Natural killer cell (primary cell): ENCODE results near the gene NME9. TPM values are rescaled to one million over a fixed set of nuclear protein-coding genes. Genes with fewer than 3 reads are reported as not detected.

Experiments used
- ATAC-seq, 3 donors: fragments of 150-1000 bp in 2 of 3; fragments of 200-7000 bp in 1 of 3; cut with Tn5 transposase; 1 replicate in 1 of 3; 2 replicates in 2 of 3; pipeline ENCODE4 v1.10.0; 2021; ENCODE audit warnings: mild to moderate bottlenecking in 2 of 3, moderate library complexity in 2 of 3
- DNase-seq, 2 donors: peaks; one replicate each; pipeline versions ENCODE4 v3.0.0 to v3.0.0-alpha.2; 2013 to 2021; ENCODE audit warnings: mixed read lengths in 1 of 2
- H3K27ac ChIP-seq: one replicate; pipeline ENCODE4 v1.5.1; 2013; ENCODE audit warnings: mild to moderate bottlenecking, low read length
- H3K27me3 ChIP-seq: one replicate; pipeline ENCODE4 v1.6.1; 2013; ENCODE audit warnings: low read length; ENCODE audit not compliant: control insufficient read depth, insufficient read depth
- H3K36me3 ChIP-seq: one replicate; pipeline ENCODE4 v1.6.1; 2013; ENCODE audit warnings: low read length; ENCODE audit not compliant: control insufficient read depth, insufficient read depth
- H3K4me1 ChIP-seq: one replicate; pipeline ENCODE4 v1.6.1; 2013; ENCODE audit warnings: low read length; ENCODE audit not compliant: control insufficient read depth, insufficient read depth
- H3K4me3 ChIP-seq: one replicate; pipeline ENCODE4 v1.5.1; 2013; ENCODE audit warnings: low read length
- H3K9me3 ChIP-seq: one replicate; pipeline ENCODE4 v1.6.1; 2013; ENCODE audit warnings: low read length; ENCODE audit not compliant: control insufficient read depth, insufficient read depth
- H3K27ac Mint-ChIP-seq, 2 donors: one replicate each; pipeline ENCODE4 v1.8.0; 2022; ENCODE audit warnings: mild to moderate bottlenecking in 2 of 2, mixed read lengths in 2 of 2, moderate library complexity in 1 of 2
- H3K27me3 Mint-ChIP-seq, 2 donors: one replicate each; pipeline ENCODE4 v1.8.0; 2022; ENCODE audit warnings: low read depth in 2 of 2, mixed read lengths in 2 of 2
- H3K36me3 Mint-ChIP-seq: one replicate; pipeline ENCODE4 v1.8.0; 2022; ENCODE audit warnings: mixed read lengths
- H3K4me1 Mint-ChIP-seq, 2 donors: one replicate each; pipeline ENCODE4 v1.8.0; 2022; ENCODE audit warnings: mixed read lengths in 2 of 2
- H3K4me3 Mint-ChIP-seq: one replicate; pipeline ENCODE4 v1.8.0; 2022; ENCODE audit warnings: mild to moderate bottlenecking, moderate library complexity, mixed read lengths
- H3K9me3 Mint-ChIP-seq, 2 donors: one replicate each; pipeline ENCODE4 v1.8.0; 2022; ENCODE audit warnings: mixed read lengths in 2 of 2
- CTCF ChIP-seq: fragments of 200-600 bp; IDR thresholded peaks from one replicate; pipeline ENCODE4 v1.8.0; 2022; ENCODE audit warnings: antibody characterized with exemption
- WGBS: methylation state at CpG from one replicate; pipeline ENCODE4 v1.1.7; 2013; ENCODE audit warnings: missing lambda C conversion rate; ENCODE audit not compliant: insufficient coverage; 5-methylcytosine and 5-hydroxymethylcytosine counted together
- intact Hi-C: fragments of 100-400 bp; cut with micrococcal nuclease; formaldehyde crosslinking; loops from one replicate; pipeline ENCODE4 v1.14.2; 2022
- total RNA-seq, 4 donors: library from RNA; stranded (reverse); fragments of 120-200 nt in 1 of 4; gene quantifications; one replicate each; pipeline versions ENCODE4 v1.2.3 to v1.2.4, GENCODE V29; 2013 to 2022

The NME9 gene
- total RNA-seq, 3 donors from 2014 or later (not counting 1 experiment from before 2014, with no cell fraction given): not detected

GRCh38 chr3:138327831-138328230 lies 1.8 kb downstream of the NME9 start:
- H3K9me3 Mint-ChIP-seq: no peaks in the 10 kb centered on the region
- H3K36me3 Mint-ChIP-seq: no peaks in the 10 kb centered on the region
- Histone ChIP-seq H3K4me3 (no peak overlapping the region), H3K27ac (no peak overlapping the region), H3K9me3 (no peaks in the 10 kb centered on the region), H3K4me1 (peaks cover 4% of the 10 kb centered on the region), H3K27me3 (no peaks in the 10 kb centered on the region), H3K36me3 (no peaks in the 10 kb centered on the region)
- H3K4me1 Mint-ChIP-seq: peaks cover 20 to 26% of the 10 kb centered on the region in 2 donors
- ATAC-seq (no peak), DNase-seq (no peak)
- peaks cover 6 to 10% of the 10 kb centered on the region in 2 donors for H3K27me3 Mint-ChIP-seq
- intact Hi-C loops: loop anchor here (10.0 kb wide), 1 partner anchor 143 kb away; the partner anchor contains the start of gene ARMC8
- 88% methylated on average over 4 of the region's 4 CpGs for WGBS
- no peak overlapping the region for H3K27ac Mint-ChIP-seq
- TF ChIP-seq CTCF: no peak
- H3K4me3 Mint-ChIP-seq: no peak overlapping the region

GRCh38 chr3:138326866-138327595 lies 2.6 kb downstream of the NME9 start:
- no peak for TF ChIP-seq CTCF
- Histone ChIP-seq H3K27me3 (no peaks in the 10 kb centered on the region), H3K4me1 (peaks cover 4% of the 10 kb centered on the region), H3K36me3 (no peaks in the 10 kb centered on the region), H3K27ac (no peak overlapping the region), H3K4me3 (no peak overlapping the region), H3K9me3 (no peaks in the 10 kb centered on the region)
- H3K4me3 Mint-ChIP-seq: no peak overlapping the region
- H3K36me3 Mint-ChIP-seq: no peaks in the 10 kb centered on the region
- intact Hi-C loops: loop anchor here (10.0 kb wide), 1 partner anchor 142 kb away; the partner anchor contains the start of gene ARMC8
- peaks cover 20 to 26% of the 10 kb centered on the region in 2 donors for H3K4me1 Mint-ChIP-seq
- no peaks in the 10 kb centered on the region for H3K9me3 Mint-ChIP-seq
- ATAC-seq (no peak), DNase-seq (no peak)
- H3K27me3 Mint-ChIP-seq: peaks cover 6 to 10% of the 10 kb centered on the region in 2 donors
- no peak overlapping the region for H3K27ac Mint-ChIP-seq
- 95% methylated on average over 10 of the region's 12 CpGs for WGBS

- Histone ChIP-seq H3K4me1 (peaks cover 4% of the 10 kb centered on the region), H3K36me3 (no peaks in the 10 kb centered on the region), H3K9me3 (no peaks in the 10 kb centered on the region), H3K4me3 (no peak overlapping the region), H3K27ac (no peak overlapping the region), H3K27me3 (no peaks in the 10 kb centered on the region)
- no peak for ATAC-seq
- H3K27me3 Mint-ChIP-seq: peaks cover 11% of the 10 kb centered on the region in 2 donors
- H3K4me1 Mint-ChIP-seq: peaks cover 20 to 26% of the 10 kb centered on the region in 2 donors
- H3K9me3 Mint-ChIP-seq: no peaks in the 10 kb centered on the region
- no peaks in the 10 kb centered on the region for H3K36me3 Mint-ChIP-seq
- intact Hi-C loops: loop anchor here (10.0 kb wide), 1 partner anchor 141 kb away; the partner anchor contains the start of gene ARMC8
- no peak overlapping the region for H3K27ac Mint-ChIP-seq
- no peak for TF ChIP-seq CTCF
- no peak overlapping the region for H3K4me3 Mint-ChIP-seq
- no peak for DNase-seq
Measured at GRCh38 chr3:138325990-138326389, 3.7 kb downstream of the NME9 start.
